GM19035 (cell line): Measurements from ENCODE around the gene RAB3GAP1.

ENCODE experiments used
- ATAC-seq: cut with Tn5 transposase; IDR thresholded peaks from one replicate; pipeline ENCODE4 v1.9.1; 2021; ENCODE audit not compliant: unreplicated experiment

The RAB3GAP1 gene

DNA sequence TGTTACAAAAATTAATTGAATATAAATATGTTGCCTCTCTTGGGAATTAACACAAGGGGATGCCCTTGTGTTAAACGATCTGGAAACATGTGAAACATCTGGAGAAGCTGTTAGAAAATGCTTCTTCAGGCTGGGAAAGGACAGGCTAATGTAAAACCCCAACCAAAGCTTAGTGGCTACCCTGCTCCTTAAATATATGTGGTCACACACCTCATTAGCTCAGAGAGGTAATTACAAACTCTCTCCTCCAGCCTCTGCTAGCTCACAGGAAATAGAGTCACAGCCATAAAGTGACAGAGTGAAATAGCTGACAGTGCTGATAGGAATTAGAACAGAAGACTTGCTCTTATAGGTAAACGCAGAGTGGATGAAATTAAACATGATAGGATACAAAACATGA, 155.9 kb downstream of the RAB3GAP1 start:
- ATAC-seq, result no peak

DNA sequence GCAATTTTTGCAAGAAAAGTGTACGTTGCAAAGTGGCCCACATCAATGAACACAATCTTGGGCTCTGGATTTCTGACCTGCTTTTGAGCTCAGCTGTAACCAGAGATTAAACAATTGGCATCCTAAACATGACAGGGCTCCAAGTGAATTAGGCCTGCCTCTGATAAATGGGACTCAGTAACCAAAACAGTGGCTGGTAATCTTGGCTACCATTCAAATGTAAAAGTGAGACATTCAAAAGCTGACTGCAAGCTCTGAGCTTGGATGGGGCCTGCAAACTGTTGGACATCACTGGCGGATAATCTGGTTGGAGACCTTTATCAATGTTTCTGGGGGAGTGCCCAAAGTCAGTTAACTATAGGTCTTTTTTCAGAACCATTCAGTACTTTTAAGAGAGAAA, 160.7 kb downstream of the RAB3GAP1 start:
- no peak for ATAC-seq

DNA sequence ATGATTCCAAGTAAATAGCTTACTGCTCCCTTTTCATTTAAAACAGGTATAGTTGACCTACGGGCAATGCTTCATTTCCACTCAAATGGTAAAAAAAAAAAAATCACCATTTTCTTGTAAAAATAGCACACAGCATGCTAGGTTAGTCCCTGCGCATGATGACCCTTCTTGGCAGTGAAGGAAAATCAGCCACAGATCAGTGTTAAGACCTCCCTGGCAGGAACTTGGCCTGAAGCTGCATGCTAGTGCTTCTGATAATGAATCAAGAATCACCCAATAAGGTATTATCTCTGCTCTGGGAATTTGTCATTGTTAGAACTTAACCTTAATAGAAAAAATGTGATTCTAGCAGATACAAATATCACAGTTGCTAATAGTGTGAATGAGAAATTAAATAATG, 166.3 kb downstream of the RAB3GAP1 start:
- ATAC-seq, result no peak

DNA sequence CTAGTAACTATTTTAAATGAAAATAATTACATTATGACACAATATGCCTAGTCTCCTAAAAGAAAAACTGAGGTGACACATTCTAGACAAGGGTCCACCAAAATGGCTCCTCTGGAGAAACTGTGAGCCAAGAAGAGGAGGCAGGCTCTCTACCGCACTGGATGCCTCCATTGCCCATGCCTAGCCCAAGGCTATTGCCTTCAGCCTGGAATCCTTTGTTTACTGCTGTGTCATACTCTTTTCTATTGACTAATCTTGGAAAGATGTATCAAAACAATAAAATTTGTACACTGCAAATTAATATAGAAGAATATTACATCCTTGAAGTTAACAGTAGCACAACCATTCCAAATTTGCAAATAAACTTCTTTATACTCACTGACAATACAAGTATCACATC, 167.1 kb downstream of the RAB3GAP1 start:
- ATAC-seq, result no peak
